Osteocyte (in vitro differentiated cells): ENCODE results near the gene PRXL2C. TPM values are rescaled to one million over a fixed set of nuclear protein-coding genes. Genes with fewer than 3 reads are reported as not detected.

Experiments used
- DNase-seq: peaks from one replicate; pipeline ENCODE4 v3.0.0; 2021; ENCODE audit warnings: mixed read lengths; ENCODE audit not compliant: unreplicated experiment; ENCODE audit errors: extremely low spot score
- H3K27ac Mint-ChIP-seq: one replicate; pipeline ENCODE4 v1.8.0; 2021; ENCODE audit warnings: mild to moderate bottlenecking, mixed read lengths; ENCODE audit not compliant: unreplicated experiment
- H3K27me3 Mint-ChIP-seq: one replicate; pipeline ENCODE4 v1.8.0; 2021; ENCODE audit warnings: mixed read lengths; ENCODE audit not compliant: unreplicated experiment
- H3K36me3 Mint-ChIP-seq: one replicate; pipeline ENCODE4 v1.8.0; 2021; ENCODE audit warnings: mixed read lengths; ENCODE audit not compliant: unreplicated experiment
- H3K4me1 Mint-ChIP-seq: one replicate; pipeline ENCODE4 v1.8.0; 2021; ENCODE audit warnings: mixed read lengths; ENCODE audit not compliant: unreplicated experiment
- H3K4me3 Mint-ChIP-seq: one replicate; pipeline ENCODE4 v1.8.0; 2021; ENCODE audit warnings: mild to moderate bottlenecking, moderate library complexity, mixed read lengths; ENCODE audit not compliant: unreplicated experiment
- H3K9me3 Mint-ChIP-seq: one replicate; pipeline ENCODE4 v1.8.0; 2021; ENCODE audit warnings: mixed read lengths; ENCODE audit not compliant: unreplicated experiment
- CTCF ChIP-seq: fragments of 200-600 bp; sonication (generic); IDR thresholded peaks from 2 replicates; pipeline ENCODE4 v1.5.0; 2021; ENCODE audit warnings: antibody characterized with exemption, mild to moderate bottlenecking, moderate library complexity
- total RNA-seq: library from RNA; stranded (reverse); gene quantifications from 2 replicates; pipeline ENCODE4 v1.2.1, GENCODE V29; 2021

PRXL2C gene
- total RNA-seq, 1 donor from 2014 or later = 19.8 TPM

- Mint-ChIP-seq H3K27ac (no peak overlapping the region), H3K4me3 (no peak overlapping the region), H3K9me3 (no peaks in the 10 kb centered on the region), H3K4me1 (peaks cover 11% of the 10 kb centered on the region), H3K36me3 (no peaks in the 10 kb centered on the region), H3K27me3 (no peaks in the 10 kb centered on the region)
- no peak for DNase-seq
- TF ChIP-seq CTCF = no peak
These were observed 5.7 kb upstream of the PRXL2C start for GRCh38 chr9:96660692-96661248.

- Mint-ChIP-seq H3K9me3 (no peaks in the 10 kb centered on the region), H3K27me3 (no peaks in the 10 kb centered on the region), H3K4me3 (peak overlapping the region; percentile 85), H3K36me3 (peaks cover 11% of the 10 kb centered on the region), H3K27ac (peak overlapping the region; percentile 98), H3K4me1 (peaks cover 32% of the 10 kb centered on the region)
- TF ChIP-seq CTCF = peak; percentile 21
- peak; percentile 92 for DNase-seq
These were observed 493 bp downstream of the PRXL2C start for GRCh38 chr9:96654450-96655197.

DNA sequence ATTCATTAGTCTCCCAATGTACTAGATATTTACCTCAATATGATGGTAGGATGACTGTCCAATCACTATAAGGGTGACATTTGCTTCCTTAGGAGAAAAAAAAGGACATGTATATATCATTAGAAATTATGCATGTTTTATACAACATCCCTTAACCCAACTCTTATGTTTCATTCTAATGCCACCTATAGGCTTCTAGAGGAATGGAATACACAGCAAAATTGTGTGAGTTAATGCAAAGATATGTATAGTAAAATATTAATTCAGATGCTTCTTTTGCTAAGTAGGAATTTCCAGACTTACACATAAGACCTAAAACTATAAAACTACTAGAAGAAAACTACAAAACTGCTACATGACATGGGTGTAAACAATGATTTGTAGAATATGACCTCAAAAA, 3.5 kb downstream of the PRXL2C start:
- peak; percentile 71 for TF ChIP-seq CTCF
- Mint-ChIP-seq H3K9me3 (no peaks in the 10 kb centered on the region), H3K36me3 (peaks cover 24% of the 10 kb centered on the region), H3K4me3 (no peak overlapping the region), H3K27ac (peak overlapping the region; percentile 50), H3K27me3 (no peaks in the 10 kb centered on the region), H3K4me1 (peaks cover 30% of the 10 kb centered on the region)
- DNase-seq = no peak

GRCh38 chr9:96649620-96650324, 5.3 kb downstream of the PRXL2C start:
- no peaks in the 10 kb centered on the region for H3K9me3 Mint-ChIP-seq
- no peak overlapping the region for H3K4me3 Mint-ChIP-seq
- no peak overlapping the region for H3K27ac Mint-ChIP-seq
- H3K36me3 Mint-ChIP-seq = peaks cover 33% of the 10 kb centered on the region
- TF ChIP-seq CTCF = no peak
- H3K27me3 Mint-ChIP-seq = no peaks in the 10 kb centered on the region
- no peak for DNase-seq
- H3K4me1 Mint-ChIP-seq = peaks cover 20% of the 10 kb centered on the region
